Hepatic stellate cell (primary cell): Measurements from ENCODE around the gene HINT2.
A peak's percentile ranks its signal among the peaks of the same experiment; 100 is the strongest.

Experiments used
- DNase-seq: peaks from one replicate; pipeline ENCODE4 v3.0.0; 2011; ENCODE audit warnings: low spot score

The HINT2 gene

GRCh38 chr9:35811381-35812024, 3.3 kb downstream of the HINT2 start:
- no peak for DNase-seq

- no peak for DNase-seq
Observed at GRCh38 chr9:35810122-35810521, 4.7 kb downstream of the HINT2 start.

- DNase-seq = no peak
Observed at GRCh38 chr9:35808433-35808832, 6.4 kb downstream of the HINT2 start.

GRCh38 chr9:35806101-35806500, 8.7 kb downstream of the HINT2 start:
- no peak for DNase-seq

- DNase-seq = no peak
Observed at GRCh38 chr9:35801328-35802128, 13.3 kb downstream of the HINT2 start.

- no peak for DNase-seq
Observed at GRCh38 chr9:35800530-35800929, 14.3 kb downstream of the HINT2 start.

- DNase-seq = peak; percentile 19
Observed at GRCh38 chr9:35798658-35799374, 16.0 kb downstream of the HINT2 start.

- no peak for DNase-seq
Observed at GRCh38 chr9:35797311-35798109, 17.3 kb downstream of the HINT2 start.

GRCh38 chr9:35795695-35796094, 19.1 kb downstream of the HINT2 start:
- no peak for DNase-seq

GRCh38 chr9:35793461-35793860, 21.4 kb downstream of the HINT2 start:
- DNase-seq = no peak

GRCh38 chr9:35792826-35793225, 22.0 kb downstream of the HINT2 start:
- DNase-seq = no peak

- no peak for DNase-seq
Observed at GRCh38 chr9:35792024-35792813, 22.6 kb downstream of the HINT2 start.

- DNase-seq = peak; percentile 54
Observed at GRCh38 chr9:35791297-35791921, 23.4 kb downstream of the HINT2 start, which contains the start of gene NPR2. Gene NPR2 (plus strand): TSS chr9:35791591. CDS start chr9:35792409, 818 bp downstream.

GRCh38 chr9:35790385-35791296, 24.2 kb downstream of the HINT2 start:
- peak; percentile 91 for DNase-seq

GRCh38 chr9:35790025-35790384, 24.8 kb downstream of the HINT2 start:
- no peak for DNase-seq

GRCh38 chr9:35789541-35789940, 25.3 kb downstream of the HINT2 start:
- DNase-seq = no peak

- no peak for DNase-seq
Observed at GRCh38 chr9:35783418-35783817, 31.4 kb downstream of the HINT2 start.

GRCh38 chr9:35781066-35781465, 33.8 kb downstream of the HINT2 start:
- no peak for DNase-seq

GRCh38 chr9:35778496-35778895, 36.3 kb downstream of the HINT2 start:
- no peak for DNase-seq

- no peak for DNase-seq
Observed at GRCh38 chr9:35776018-35776417, 38.8 kb downstream of the HINT2 start.
